Astrocyte (in vitro differentiated cells and primary cell): ENCODE measurements around the gene CIDEC.

Experiments used
- EZH2 ChIP-seq: IDR thresholded peaks from 2 replicates; pipeline ENCODE4 v1.6.1; 2012; ENCODE audit warnings: mild to moderate bottlenecking, low read length, inconsistent platforms; ENCODE audit not compliant: insufficient read depth
- TF ChIP-seq, protein P1 (sequence below): IDR thresholded peaks from 2 replicates; pipeline ENCODE4 v1.5.1; 2011; ENCODE audit warnings: low read depth, mild to moderate bottlenecking, inconsistent platforms, low read length, moderate library complexity; ENCODE audit not compliant: insufficient read depth

DNA sequence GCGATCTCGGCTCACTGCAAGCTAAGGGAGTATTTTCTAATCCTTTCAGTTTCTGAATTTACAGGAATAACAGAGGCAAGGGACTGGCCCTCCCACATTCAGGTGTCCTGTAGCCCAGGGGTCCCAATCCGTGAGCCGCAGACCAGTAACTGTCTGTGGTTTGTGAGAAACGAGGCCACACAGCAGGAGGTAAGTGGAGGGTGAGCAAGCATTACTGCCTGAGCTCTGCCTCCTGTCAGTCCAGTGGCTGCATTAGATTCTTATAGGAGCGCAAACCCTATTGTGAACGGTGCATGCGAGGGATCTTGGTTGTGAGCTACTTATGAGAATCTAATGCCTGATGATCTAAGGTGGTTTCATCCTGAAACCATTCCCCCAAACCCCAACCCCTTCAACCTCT is 31.8 kb upstream of the CIDEC start:
- TF ChIP-seq, protein P1, sequence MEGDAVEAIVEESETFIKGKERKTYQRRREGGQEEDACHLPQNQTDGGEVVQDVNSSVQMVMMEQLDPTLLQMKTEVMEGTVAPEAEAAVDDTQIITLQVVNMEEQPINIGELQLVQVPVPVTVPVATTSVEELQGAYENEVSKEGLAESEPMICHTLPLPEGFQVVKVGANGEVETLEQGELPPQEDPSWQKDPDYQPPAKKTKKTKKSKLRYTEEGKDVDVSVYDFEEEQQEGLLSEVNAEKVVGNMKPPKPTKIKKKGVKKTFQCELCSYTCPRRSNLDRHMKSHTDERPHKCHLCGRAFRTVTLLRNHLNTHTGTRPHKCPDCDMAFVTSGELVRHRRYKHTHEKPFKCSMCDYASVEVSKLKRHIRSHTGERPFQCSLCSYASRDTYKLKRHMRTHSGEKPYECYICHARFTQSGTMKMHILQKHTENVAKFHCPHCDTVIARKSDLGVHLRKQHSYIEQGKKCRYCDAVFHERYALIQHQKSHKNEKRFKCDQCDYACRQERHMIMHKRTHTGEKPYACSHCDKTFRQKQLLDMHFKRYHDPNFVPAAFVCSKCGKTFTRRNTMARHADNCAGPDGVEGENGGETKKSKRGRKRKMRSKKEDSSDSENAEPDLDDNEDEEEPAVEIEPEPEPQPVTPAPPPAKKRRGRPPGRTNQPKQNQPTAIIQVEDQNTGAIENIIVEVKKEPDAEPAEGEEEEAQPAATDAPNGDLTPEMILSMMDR, result no peak
- TF ChIP-seq EZH2, result no peak
